ENCODE results near the gene TMEM117.

DNA sequence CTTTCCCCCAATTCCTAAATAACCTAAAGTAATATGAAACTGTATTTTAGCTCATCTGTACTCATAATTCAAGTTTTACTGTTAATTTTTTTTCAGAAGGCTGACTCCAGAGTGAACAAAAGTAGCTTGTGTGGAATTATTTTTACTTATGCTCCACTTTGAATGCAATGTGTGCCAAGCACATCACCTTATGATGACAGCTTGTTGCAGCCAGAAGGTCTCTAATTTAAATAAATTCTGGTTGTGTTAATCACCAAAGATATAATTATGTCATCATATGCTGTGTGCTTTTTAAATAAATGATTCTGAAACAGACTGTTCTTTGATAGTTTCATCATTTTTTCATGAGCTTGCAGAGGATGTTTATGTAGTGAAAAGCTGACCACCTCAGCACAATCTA, 283.1 kb downstream of the TMEM117 start:
- TF ChIP-seq CSDC2 (CRISPR knock-in tag; IDR thresholded peaks at IDR 0.05), result no peak
- no peak for TF ChIP-seq TOX (CRISPR knock-in tag; IDR thresholded peaks at IDR 0.05; ENCODE audit: borderline replicate concordance)
- TF ChIP-seq PPARA (CRISPR knock-in tag; IDR thresholded peaks at IDR 0.05; ENCODE audit: borderline replicate concordance), result no peak
- TF ChIP-seq, protein P1, sequence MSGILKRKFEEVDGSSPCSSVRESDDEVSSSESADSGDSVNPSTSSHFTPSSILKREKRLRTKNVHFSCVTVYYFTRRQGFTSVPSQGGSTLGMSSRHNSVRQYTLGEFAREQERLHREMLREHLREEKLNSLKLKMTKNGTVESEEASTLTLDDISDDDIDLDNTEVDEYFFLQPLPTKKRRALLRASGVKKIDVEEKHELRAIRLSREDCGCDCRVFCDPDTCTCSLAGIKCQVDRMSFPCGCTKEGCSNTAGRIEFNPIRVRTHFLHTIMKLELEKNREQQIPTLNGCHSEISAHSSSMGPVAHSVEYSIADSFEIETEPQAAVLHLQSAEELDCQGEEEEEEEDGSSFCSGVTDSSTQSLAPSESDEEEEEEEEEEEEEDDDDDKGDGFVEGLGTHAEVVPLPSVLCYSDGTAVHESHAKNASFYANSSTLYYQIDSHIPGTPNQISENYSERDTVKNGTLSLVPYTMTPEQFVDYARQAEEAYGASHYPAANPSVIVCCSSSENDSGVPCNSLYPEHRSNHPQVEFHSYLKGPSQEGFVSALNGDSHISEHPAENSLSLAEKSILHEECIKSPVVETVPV (CRISPR knock-in tag; IDR thresholded peaks at IDR 0.05), result no peak

Measured in SK-N-SH treated with all-trans-retinoic acid at 6 μM for 48 hours (cell line).